Left ventricle myocardium superior (tissue), 1 donor: ENCODE results near the gene DIPK1B. TPM values are rescaled to one million over a fixed set of nuclear protein-coding genes. Genes with fewer than 3 reads are reported as not detected.
"Not testable (repeated sequence)": the region's sequence is repeated elsewhere in the genome, so short reads cannot be mapped to it uniquely, and the experiment has no call there.

Source experiments
- ATAC-seq: fragments of 200-7000 bp; cut with Tn5 transposase; one replicate; pipeline ENCODE4 v1.9.1; 2020; ENCODE audit warnings: mild to moderate bottlenecking, moderate library complexity
- DNase-seq: peaks from one replicate; pipeline ENCODE4 v3.0.0-alpha.2; 2020
- intact Hi-C: fragments of 100-400 bp; cut with micrococcal nuclease; formaldehyde crosslinking; loops from one replicate; pipeline ENCODE4 v1.11.0; 2022
- total RNA-seq: library from RNA; stranded (reverse); fragmentation: NEBNext Ultra II Directional; extraction: Animal tissue kit (Norgen Biotek cat#: 25700); gene quantifications from one replicate; pipeline ENCODE4 v1.2.1, GENCODE V29; 2021
- donor health status: DM: no; HTN: yes; CAD: no; lungs with severe emphysema.

DIPK1B gene
- total RNA-seq, 1 donor from 2014 or later: 22.3 TPM

- ATAC-seq: no peak
- intact Hi-C loops: no loop called here
- DNase-seq: no peak
These were observed 16.4 kb upstream of the DIPK1B start for GRCh38 chr9:136695955-136696354.

- DNase-seq (no peak), ATAC-seq (no peak)
- intact Hi-C loops: no loop called here
These were observed 15.9 kb upstream of the DIPK1B start for GRCh38 chr9:136696502-136696901.

GRCh38 chr9:136697146-136697820, 15.1 kb upstream of the DIPK1B start:
- ATAC-seq: no peak
- intact Hi-C loops: no loop called here
- no peak for DNase-seq

- intact Hi-C loops: no loop called here
- DNase-seq: no peak
These were observed 14.4 kb upstream of the DIPK1B start for GRCh38 chr9:136697821-136698526.

GRCh38 chr9:136698635-136699246, 13.6 kb upstream of the DIPK1B start:
- DNase-seq (no peak), ATAC-seq (no peak)
- intact Hi-C loops: no loop called here

More at GRCh38 chr9:136697821-136698526, 14.4 kb upstream of the DIPK1B start:
- no peak for ATAC-seq

GRCh38 chr9:136700304-136700703, 12.1 kb upstream of the DIPK1B start:
- ATAC-seq (no peak), DNase-seq (no peak)
- intact Hi-C loops: no loop called here

GRCh38 chr9:136700959-136701667, 11.3 kb upstream of the DIPK1B start:
- ATAC-seq (no peak), DNase-seq (peak; percentile 26)
- intact Hi-C loops: no loop called here

GRCh38 chr9:136701668-136702053, 10.7 kb upstream of the DIPK1B start:
- no peak for ATAC-seq
- no peak for DNase-seq
- intact Hi-C loops: no loop called here

- ATAC-seq (no peak), DNase-seq (no peak)
- intact Hi-C loops: no loop called here
These were observed 9.0 kb upstream of the DIPK1B start for GRCh38 chr9:136703276-136703860.

GRCh38 chr9:136704741-136705140, 7.6 kb upstream of the DIPK1B start:
- ATAC-seq, intact Hi-C loops, DNase-seq: not testable (repeated sequence)

GRCh38 chr9:136705564-136705963, 6.8 kb upstream of the DIPK1B start:
- intact Hi-C loops: no loop called here
- ATAC-seq: no peak

GRCh38 chr9:136707011-136707410, 5.4 kb upstream of the DIPK1B start:
- no peak for DNase-seq
- intact Hi-C loops: no loop called here
- ATAC-seq: no peak

More at GRCh38 chr9:136705564-136705963, 6.8 kb upstream of the DIPK1B start:
- no peak for DNase-seq

- ATAC-seq (no peak), DNase-seq (no peak)
- intact Hi-C loops: no loop called here
These were observed 4.4 kb upstream of the DIPK1B start for GRCh38 chr9:136707849-136708517.

- intact Hi-C loops: no loop called here
- DNase-seq: no peak
- no peak for ATAC-seq
These were observed 2.8 kb upstream of the DIPK1B start for GRCh38 chr9:136709454-136710109.

- intact Hi-C loops: no loop called here
- DNase-seq: no peak
- ATAC-seq: no peak
These were observed 1.8 kb upstream of the DIPK1B start for GRCh38 chr9:136710543-136710942.

GRCh38 chr9:136711219-136711648, 1.1 kb upstream of the DIPK1B start:
- DNase-seq, intact Hi-C loops, ATAC-seq: not testable (repeated sequence)

GRCh38 chr9:136712690-136713544, 545 bp downstream of the DIPK1B start:
- ATAC-seq (peak; percentile 1), DNase-seq (no peak)
- intact Hi-C loops: no loop called here
